SK-N-SH (cell line): ENCODE data around the gene PDGFRB. TPM values are rescaled to one million over a fixed set of nuclear protein-coding genes. Genes with fewer than 3 reads are reported as not detected.

Experiments used
- CTCF ChIA-PET: fragments of 300-600, 350-600 bp; formaldehyde crosslinking; extraction: SDS; loops from one replicate; lab custom pipeline; 2021; lab: Yijun Ruan, JAX
- POLR2A ChIA-PET: fragments of 350-600 bp; sonication (Branson Sonifier 250); formaldehyde crosslinking; extraction: SDS; loops from one replicate; lab custom pipeline; 2020; ENCODE audit warnings: antibody characterized with exemption, inconsistent platforms; lab: Yijun Ruan, JAX
- DNase-seq: peaks from one replicate; pipeline ENCODE4 v3.0.0; 2012
- H2AFZ ChIP-seq: fragments of 200-600 bp; sonication (generic); 2 replicates; pipeline ENCODE4 v1.8.1; 2016; ENCODE audit warnings: antibody characterized with exemption, mild to moderate bottlenecking, low read depth
- H3F3A ChIP-seq: fragments of 200-600 bp; sonication (generic); replicated peaks from 2 replicates; pipeline ENCODE3; 2016; ENCODE audit warnings: antibody characterized with exemption, mild to moderate bottlenecking; ENCODE audit not compliant: insufficient read depth
- H3K27ac ChIP-seq, 2 experiments: fragments of 200-500 bp in 1 of 2; fragments of 200-600 bp in 1 of 2; sonication (Bioruptor generic) in 1 of 2; sonication (generic), shearing (Covaris generic) in 1 of 2; 2 replicates each; pipeline versions ENCODE4 v1.5.1 to v1.6.1; 2014 to 2016; ENCODE audit warnings: low read depth in 2 of 2, inconsistent platforms in 1 of 2, low read length in 1 of 2, mild to moderate bottlenecking in 1 of 2, mixed read lengths in 1 of 2
- H3K27me3 ChIP-seq: fragments of 200-600 bp; sonication (generic), shearing (Covaris generic); 2 replicates; pipeline ENCODE4 v1.6.1; 2016; ENCODE audit warnings: mixed run types; ENCODE audit not compliant: insufficient read depth
- H3K36me3 ChIP-seq, 2 experiments: fragments of 200-500 bp in 1 of 2; fragments of 200-600 bp in 1 of 2; sonication (Bioruptor generic) in 1 of 2; sonication (generic) in 1 of 2; replicated peaks in 1 of 2; 2 replicates each; pipeline versions ENCODE3 to v1.5.1; 2014 to 2016; ENCODE audit warnings: low read length in 1 of 2, mild to moderate bottlenecking in 1 of 2; ENCODE audit not compliant: insufficient read depth in 2 of 2, control insufficient read depth in 1 of 2
- H3K4me1 ChIP-seq, 2 experiments: fragments of 200-500 bp in 1 of 2; fragments of 200-600 bp in 1 of 2; sonication (Bioruptor generic) in 1 of 2; sonication (generic), shearing (Covaris generic) in 1 of 2; 2 replicates each; pipeline versions ENCODE4 v1.5.1 to v1.6.1; 2014 to 2016; ENCODE audit warnings: low read depth in 1 of 2, low read length in 1 of 2, mixed run types in 1 of 2; ENCODE audit not compliant: insufficient read depth in 2 of 2, control insufficient read depth in 1 of 2
- H3K4me2 ChIP-seq: fragments of 200-600 bp; sonication (generic), shearing (Covaris generic); 2 replicates; pipeline ENCODE4 v1.6.1; 2017; ENCODE audit warnings: mixed run types
- H3K4me3 ChIP-seq, 2 experiments: fragments of 200-500 bp in 1 of 2; fragments of 200-600 bp in 1 of 2; sonication (Bioruptor generic) in 1 of 2; sonication (generic), shearing (Covaris generic) in 1 of 2; 2 replicates each; pipeline versions ENCODE4 v1.5.1 to v1.8.1; 2014 to 2016; ENCODE audit warnings: low read depth in 2 of 2, inconsistent platforms in 1 of 2, low read length in 1 of 2, mild to moderate bottlenecking in 1 of 2, mixed read lengths in 1 of 2, moderate library complexity in 1 of 2
- H3K79me2 ChIP-seq: fragments of 200-600 bp; sonication (generic); 2 replicates; pipeline ENCODE4 v1.8.1; 2017; ENCODE audit warnings: mild to moderate bottlenecking; ENCODE audit not compliant: insufficient read depth
- H3K9ac ChIP-seq: fragments of 200-600 bp; sonication (generic); 2 replicates; pipeline ENCODE4 v1.6.1; 2017; ENCODE audit warnings: mixed run types
- H3K9me2 ChIP-seq: fragments of 200-600 bp; sonication (generic); 2 replicates; pipeline ENCODE4 v1.6.1; 2017; ENCODE audit warnings: mixed run types
- H3K9me3 ChIP-seq: fragments of 200-600 bp; sonication (generic); 2 replicates; pipeline ENCODE4 v1.6.1; 2017; ENCODE audit warnings: mixed run types, mild to moderate bottlenecking, moderate library complexity
- H4K20me1 ChIP-seq: fragments of 200-600 bp; sonication (generic); 2 replicates; pipeline ENCODE4 v1.6.1; 2017; ENCODE audit warnings: mild to moderate bottlenecking, mixed run types; ENCODE audit not compliant: insufficient read depth
- CHD2 ChIP-seq: fragments of 150-350 bp; IDR thresholded peaks from 2 replicates; pipeline ENCODE4 v1.6.1; 2018; ENCODE audit warnings: low read length; ENCODE audit not compliant: partially characterized antibody
- ELF1 ChIP-seq: IDR thresholded peaks from 2 replicates; pipeline ENCODE4 v1.4.0; 2012
- FOSL2 ChIP-seq: IDR thresholded peaks from 2 replicates; pipeline ENCODE4 v1.4.0; 2012; ENCODE audit warnings: low read depth, mild to moderate bottlenecking, moderate library complexity, borderline replicate concordance
- FOXJ3 ChIP-seq: sonication (generic); formaldehyde crosslinking; IDR thresholded peaks from 2 replicates; pipeline ENCODE4 v1.5.1; 2020; ENCODE audit warnings: mild to moderate bottlenecking, missing genetic modification reagents
- JUND ChIP-seq: IDR thresholded peaks from 2 replicates; pipeline ENCODE4 v1.4.0; 2012
- RAD21 ChIP-seq: IDR thresholded peaks from 2 replicates; pipeline ENCODE4 v1.6.1; 2012; ENCODE audit warnings: mild to moderate bottlenecking, low read length
- RCOR1 ChIP-seq: fragments of 150-350 bp; IDR thresholded peaks from 2 replicates; pipeline ENCODE4 v1.6.1; 2017; ENCODE audit warnings: antibody characterized with exemption, low read length
- SIN3A ChIP-seq: IDR thresholded peaks from 2 replicates; pipeline ENCODE4 v1.6.1; 2012; ENCODE audit warnings: low read depth, mild to moderate bottlenecking, low read length, moderate library complexity, borderline replicate concordance
- SMC3 ChIP-seq: IDR thresholded peaks from 2 replicates; pipeline ENCODE4 v1.6.1; 2012; ENCODE audit warnings: low read depth, low read length, improper control_type of control experiment
- TCF12 ChIP-seq: IDR thresholded peaks from 2 replicates; pipeline ENCODE4 v1.4.0; 2012
- WGBS: methylation state at CpG from one replicate; pipeline ENCODE4 v1.1.6; 2017; ENCODE audit warnings: low lambda C conversion rate; 5-methylcytosine and 5-hydroxymethylcytosine counted together
- polyA plus RNA-seq, 3 experiments: library from polyadenylated mRNA; depleted of rRNA; stranded (reverse); fragments of >200 nt; gene quantifications; 2 replicates each; pipeline ENCODE4 v1.2.3, GENCODE V29; 2012
- TF ChIP-seq, protein P1 (sequence below): fragments of 200-600 bp; sonication (generic); IDR thresholded peaks from 2 replicates; pipeline ENCODE4 v1.6.1; 2017; ENCODE audit warnings: antibody characterized with exemption, mild to moderate bottlenecking, moderate library complexity
- TF ChIP-seq, protein P2 (sequence below): IDR thresholded peaks from 2 replicates; pipeline ENCODE4 v1.4.0; 2012; ENCODE audit warnings: low read depth, borderline replicate concordance
- TF ChIP-seq, protein P3 (sequence below): IDR thresholded peaks from 2 replicates; pipeline ENCODE4 v1.6.1; 2012; ENCODE audit warnings: mild to moderate bottlenecking, low read depth, low read length, moderate library complexity
- TF ChIP-seq, protein P4 (sequence below): IDR thresholded peaks from 2 replicates; pipeline ENCODE4; 2012

PDGFRB gene
- polyA plus RNA-seq, 1 of the 3 experiments (the other 2 are of a cell fraction), result 32.1 TPM

DNA sequence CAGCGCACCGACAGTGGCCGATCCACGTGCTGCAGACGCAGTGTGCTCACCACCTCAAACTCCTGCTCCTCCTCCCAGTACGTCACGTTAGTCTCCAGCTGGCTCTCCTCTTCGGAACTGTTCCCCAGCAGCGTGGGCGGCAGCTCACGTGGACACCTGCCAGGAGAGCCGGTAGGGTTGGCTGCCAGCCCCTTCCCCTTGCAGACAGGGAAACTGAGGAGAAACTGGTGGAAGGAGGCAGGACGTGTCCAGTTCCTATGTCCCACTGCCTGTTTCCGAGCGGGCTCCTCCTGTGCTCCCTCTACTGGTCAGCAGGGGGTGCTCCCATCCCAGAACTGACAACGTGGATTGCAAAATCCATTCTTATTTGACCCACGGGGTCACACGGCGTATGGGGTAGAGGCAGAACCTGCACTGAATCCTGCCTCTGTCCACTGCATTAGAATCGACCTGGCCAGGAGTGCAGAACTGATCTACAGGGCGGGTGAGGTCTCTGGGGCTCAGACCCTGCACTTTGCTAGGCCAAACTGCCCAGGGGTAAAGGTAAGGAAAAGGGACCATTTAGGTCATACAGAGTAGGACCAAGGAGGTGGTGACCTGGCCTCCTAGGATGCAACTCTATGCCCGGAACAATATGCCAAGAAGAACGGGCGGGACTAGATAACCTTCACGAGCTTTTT, 25.7 kb downstream of the PDGFRB start:
- Histone ChIP-seq H3K79me2 (no peaks in the 10 kb centered on the region), H3K27ac (no peak overlapping the region; a peak in 1 of 4 replicates), H3K4me3 (no peak overlapping the region; a peak in 1 of 4 replicates), H2AFZ (no peak overlapping the region), H3K4me1 (no peaks in the 10 kb centered on the region; a peak in 1 of 4 replicates), H3K4me2 (no peak overlapping the region), H3K9me2 (no peaks in the 10 kb centered on the region), H3K9ac (no peak overlapping the region)
- peak; percentile 92 for DNase-seq
- POLR2A ChIA-PET, result no interaction called here
- no peak for TF ChIP-seq FOSL2
- no peak for TF ChIP-seq JUND
- TF ChIP-seq SIN3A, result 0 out of 2 replicates have a peak, but pooled peaks have one; percentile 16
- TF ChIP-seq, protein P1, sequence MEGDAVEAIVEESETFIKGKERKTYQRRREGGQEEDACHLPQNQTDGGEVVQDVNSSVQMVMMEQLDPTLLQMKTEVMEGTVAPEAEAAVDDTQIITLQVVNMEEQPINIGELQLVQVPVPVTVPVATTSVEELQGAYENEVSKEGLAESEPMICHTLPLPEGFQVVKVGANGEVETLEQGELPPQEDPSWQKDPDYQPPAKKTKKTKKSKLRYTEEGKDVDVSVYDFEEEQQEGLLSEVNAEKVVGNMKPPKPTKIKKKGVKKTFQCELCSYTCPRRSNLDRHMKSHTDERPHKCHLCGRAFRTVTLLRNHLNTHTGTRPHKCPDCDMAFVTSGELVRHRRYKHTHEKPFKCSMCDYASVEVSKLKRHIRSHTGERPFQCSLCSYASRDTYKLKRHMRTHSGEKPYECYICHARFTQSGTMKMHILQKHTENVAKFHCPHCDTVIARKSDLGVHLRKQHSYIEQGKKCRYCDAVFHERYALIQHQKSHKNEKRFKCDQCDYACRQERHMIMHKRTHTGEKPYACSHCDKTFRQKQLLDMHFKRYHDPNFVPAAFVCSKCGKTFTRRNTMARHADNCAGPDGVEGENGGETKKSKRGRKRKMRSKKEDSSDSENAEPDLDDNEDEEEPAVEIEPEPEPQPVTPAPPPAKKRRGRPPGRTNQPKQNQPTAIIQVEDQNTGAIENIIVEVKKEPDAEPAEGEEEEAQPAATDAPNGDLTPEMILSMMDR, result peak; percentile 94
- 0 out of 2 replicates have a peak, but pooled peaks have one; percentile 12 for TF ChIP-seq RCOR1
- peak; percentile 97 for TF ChIP-seq RAD21
- TF ChIP-seq, protein P2, sequence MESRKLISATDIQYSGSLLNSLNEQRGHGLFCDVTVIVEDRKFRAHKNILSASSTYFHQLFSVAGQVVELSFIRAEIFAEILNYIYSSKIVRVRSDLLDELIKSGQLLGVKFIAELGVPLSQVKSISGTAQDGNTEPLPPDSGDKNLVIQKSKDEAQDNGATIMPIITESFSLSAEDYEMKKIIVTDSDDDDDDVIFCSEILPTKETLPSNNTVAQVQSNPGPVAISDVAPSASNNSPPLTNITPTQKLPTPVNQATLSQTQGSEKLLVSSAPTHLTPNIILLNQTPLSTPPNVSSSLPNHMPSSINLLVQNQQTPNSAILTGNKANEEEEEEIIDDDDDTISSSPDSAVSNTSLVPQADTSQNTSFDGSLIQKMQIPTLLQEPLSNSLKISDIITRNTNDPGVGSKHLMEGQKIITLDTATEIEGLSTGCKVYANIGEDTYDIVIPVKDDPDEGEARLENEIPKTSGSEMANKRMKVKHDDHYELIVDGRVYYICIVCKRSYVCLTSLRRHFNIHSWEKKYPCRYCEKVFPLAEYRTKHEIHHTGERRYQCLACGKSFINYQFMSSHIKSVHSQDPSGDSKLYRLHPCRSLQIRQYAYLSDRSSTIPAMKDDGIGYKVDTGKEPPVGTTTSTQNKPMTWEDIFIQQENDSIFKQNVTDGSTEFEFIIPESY, result no peak
- TF ChIP-seq SMC3, result peak; percentile 96
- peak; percentile 13 for TF ChIP-seq CHD2
- TF ChIP-seq, all 33 proteins: peak for 6
- H3F3A ChIP-seq, result no peaks in the 10 kb centered on the region
- WGBS, result 59% methylated on average over 22 of the region's 25 CpGs
- peaks cover 41 to 81% of the 10 kb centered on the region in 2 experiments for H3K36me3 ChIP-seq
- no peaks in the 10 kb centered on the region for H3K9me3 ChIP-seq
- H3K27me3 ChIP-seq, result no peaks in the 10 kb centered on the region
- H4K20me1 ChIP-seq, result no peaks in the 10 kb centered on the region
- CTCF ChIA-PET, result interaction anchor here (0.6 to 12.5 kb wide), 40 partner anchors 8 to 306 kb away, joined by 3 to 173 read pairs (median 4); partner anchors contain the start of gene PDGFRB

DNA sequence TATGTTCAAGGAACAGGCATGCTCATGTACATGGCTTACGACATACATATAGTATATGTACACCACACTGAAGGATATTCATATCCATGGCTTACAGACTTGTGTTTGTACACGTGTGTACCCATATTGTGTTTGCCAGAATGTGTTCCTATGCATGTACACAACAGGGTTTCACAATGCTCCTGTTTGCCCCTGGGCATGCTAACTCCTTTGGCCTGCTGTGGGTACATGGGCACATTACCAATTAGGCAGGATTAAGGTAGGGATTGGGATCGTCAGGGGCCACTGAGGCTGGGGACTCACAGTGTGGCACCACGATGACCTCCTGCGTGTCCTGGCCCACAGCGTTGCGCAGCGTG, 26.2 kb downstream of the PDGFRB start:
- no peaks in the 10 kb centered on the region for H3F3A ChIP-seq
- no peaks in the 10 kb centered on the region for H3K9me2 ChIP-seq
- no peak overlapping the region for H3K4me3 ChIP-seq
- H3K27ac ChIP-seq, result no peak overlapping the region; a peak in 1 of 4 replicates
- WGBS, result 89% methylated on average over 7 of the region's 8 CpGs
- DNase-seq, result no peak
- no peak overlapping the region for H3K9ac ChIP-seq
- ChIA-PET CTCF (interaction anchor here (0.6 to 12.5 kb wide), 16 partner anchors 9 to 222 kb away, joined by 3 to 173 read pairs (median 6); partner anchors contain the start of gene PDGFRB), POLR2A (no interaction called here)
- H3K79me2 ChIP-seq, result no peaks in the 10 kb centered on the region
- no peaks in the 10 kb centered on the region for H4K20me1 ChIP-seq
- H3K9me3 ChIP-seq, result no peaks in the 10 kb centered on the region
- H3K36me3 ChIP-seq, result peaks cover 36 to 78% of the 10 kb centered on the region in 2 experiments
- TF ChIP-seq TCF12 (no peak), RCOR1 (no peak), FOXJ3 (no peak), JUND (no peak), ELF1 (no peak)
- TF ChIP-seq, protein P3, sequence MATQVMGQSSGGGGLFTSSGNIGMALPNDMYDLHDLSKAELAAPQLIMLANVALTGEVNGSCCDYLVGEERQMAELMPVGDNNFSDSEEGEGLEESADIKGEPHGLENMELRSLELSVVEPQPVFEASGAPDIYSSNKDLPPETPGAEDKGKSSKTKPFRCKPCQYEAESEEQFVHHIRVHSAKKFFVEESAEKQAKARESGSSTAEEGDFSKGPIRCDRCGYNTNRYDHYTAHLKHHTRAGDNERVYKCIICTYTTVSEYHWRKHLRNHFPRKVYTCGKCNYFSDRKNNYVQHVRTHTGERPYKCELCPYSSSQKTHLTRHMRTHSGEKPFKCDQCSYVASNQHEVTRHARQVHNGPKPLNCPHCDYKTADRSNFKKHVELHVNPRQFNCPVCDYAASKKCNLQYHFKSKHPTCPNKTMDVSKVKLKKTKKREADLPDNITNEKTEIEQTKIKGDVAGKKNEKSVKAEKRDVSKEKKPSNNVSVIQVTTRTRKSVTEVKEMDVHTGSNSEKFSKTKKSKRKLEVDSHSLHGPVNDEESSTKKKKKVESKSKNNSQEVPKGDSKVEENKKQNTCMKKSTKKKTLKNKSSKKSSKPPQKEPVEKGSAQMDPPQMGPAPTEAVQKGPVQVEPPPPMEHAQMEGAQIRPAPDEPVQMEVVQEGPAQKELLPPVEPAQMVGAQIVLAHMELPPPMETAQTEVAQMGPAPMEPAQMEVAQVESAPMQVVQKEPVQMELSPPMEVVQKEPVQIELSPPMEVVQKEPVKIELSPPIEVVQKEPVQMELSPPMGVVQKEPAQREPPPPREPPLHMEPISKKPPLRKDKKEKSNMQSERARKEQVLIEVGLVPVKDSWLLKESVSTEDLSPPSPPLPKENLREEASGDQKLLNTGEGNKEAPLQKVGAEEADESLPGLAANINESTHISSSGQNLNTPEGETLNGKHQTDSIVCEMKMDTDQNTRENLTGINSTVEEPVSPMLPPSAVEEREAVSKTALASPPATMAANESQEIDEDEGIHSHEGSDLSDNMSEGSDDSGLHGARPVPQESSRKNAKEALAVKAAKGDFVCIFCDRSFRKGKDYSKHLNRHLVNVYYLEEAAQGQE, result no peak
- TF ChIP-seq, protein P4, sequence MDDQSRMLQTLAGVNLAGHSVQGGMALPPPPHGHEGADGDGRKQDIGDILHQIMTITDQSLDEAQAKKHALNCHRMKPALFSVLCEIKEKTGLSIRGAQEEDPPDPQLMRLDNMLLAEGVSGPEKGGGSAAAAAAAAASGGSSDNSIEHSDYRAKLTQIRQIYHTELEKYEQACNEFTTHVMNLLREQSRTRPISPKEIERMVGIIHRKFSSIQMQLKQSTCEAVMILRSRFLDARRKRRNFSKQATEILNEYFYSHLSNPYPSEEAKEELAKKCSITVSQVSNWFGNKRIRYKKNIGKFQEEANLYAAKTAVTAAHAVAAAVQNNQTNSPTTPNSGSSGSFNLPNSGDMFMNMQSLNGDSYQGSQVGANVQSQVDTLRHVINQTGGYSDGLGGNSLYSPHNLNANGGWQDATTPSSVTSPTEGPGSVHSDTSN, result no peak
- no peak overlapping the region for H3K4me2 ChIP-seq
- H2AFZ ChIP-seq, result no peak overlapping the region
- no peaks in the 10 kb centered on the region; a peak in 1 of 4 replicates for H3K4me1 ChIP-seq
- H3K27me3 ChIP-seq, result no peaks in the 10 kb centered on the region
